ENCODE results near the gene GPR137.

GRCh38 chr11:64287676-64288352 lies 2.2 kb downstream of the GPR137 start:
- TF ChIP-seq FOXK2 (IDR thresholded peaks at IDR 0.05), result no peak
- TF ChIP-seq PKNOX1 (IDR thresholded peaks at IDR 0.05), result no peak
- no peak for TF ChIP-seq BHLHE40 (IDR thresholded peaks at IDR 0.05; ENCODE audit: borderline replicate concordance)
- TF ChIP-seq FOXM1 (IDR thresholded peaks at IDR 0.05; ENCODE audit: borderline replicate concordance), result no peak
- no peak for TF ChIP-seq TARDBP (IDR thresholded peaks at IDR 0.05)
- TF ChIP-seq HDGF (IDR thresholded peaks at IDR 0.05; ENCODE audit: borderline replicate concordance), result no peak

Data from HEK293T (cell line).